Neural cell (in vitro differentiated cells): ENCODE measurements around the gene GAS7.

Experiments
- POLR2AphosphoS5 ChIP-seq: IDR thresholded peaks from 2 replicates; pipeline ENCODE4 v1.6.1; 2012
- TAF1 ChIP-seq: IDR thresholded peaks from 2 replicates; pipeline ENCODE4 v1.6.1; 2012; ENCODE audit warnings: low read depth
- TF ChIP-seq, protein P1 (sequence below): fragments of 450-650 bp; IDR thresholded peaks from 2 replicates; pipeline ENCODE4 v1.5.1; 2014; ENCODE audit warnings: antibody characterized with exemption, mild to moderate bottlenecking, moderate library complexity; ENCODE audit not compliant: poor library complexity, severe bottlenecking
- TF ChIP-seq, protein P2 (sequence below): IDR thresholded peaks from 2 replicates; pipeline ENCODE4 v1.6.1; 2012; ENCODE audit warnings: borderline replicate concordance

DNA sequence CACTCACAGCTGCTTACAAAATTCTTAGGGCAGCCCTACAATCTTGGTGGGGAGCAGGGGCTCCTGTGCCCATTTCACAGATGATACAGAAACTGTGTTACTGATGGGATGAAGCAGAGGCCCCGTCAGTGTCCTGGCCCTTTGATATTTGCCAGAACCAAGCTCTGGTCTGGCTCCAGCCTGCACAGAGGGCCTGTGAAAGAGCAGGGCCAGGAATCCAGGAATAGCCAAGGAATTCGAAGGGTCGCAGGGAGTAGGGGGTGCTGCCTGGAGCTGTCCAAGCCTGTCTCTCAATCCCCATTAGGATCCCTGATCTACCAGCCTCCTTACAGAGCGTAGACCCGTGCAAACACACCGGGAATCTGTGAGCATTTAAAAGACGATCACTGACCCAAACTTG is 207.1 kb downstream of the GAS7 start:
- TF ChIP-seq, protein P1, sequence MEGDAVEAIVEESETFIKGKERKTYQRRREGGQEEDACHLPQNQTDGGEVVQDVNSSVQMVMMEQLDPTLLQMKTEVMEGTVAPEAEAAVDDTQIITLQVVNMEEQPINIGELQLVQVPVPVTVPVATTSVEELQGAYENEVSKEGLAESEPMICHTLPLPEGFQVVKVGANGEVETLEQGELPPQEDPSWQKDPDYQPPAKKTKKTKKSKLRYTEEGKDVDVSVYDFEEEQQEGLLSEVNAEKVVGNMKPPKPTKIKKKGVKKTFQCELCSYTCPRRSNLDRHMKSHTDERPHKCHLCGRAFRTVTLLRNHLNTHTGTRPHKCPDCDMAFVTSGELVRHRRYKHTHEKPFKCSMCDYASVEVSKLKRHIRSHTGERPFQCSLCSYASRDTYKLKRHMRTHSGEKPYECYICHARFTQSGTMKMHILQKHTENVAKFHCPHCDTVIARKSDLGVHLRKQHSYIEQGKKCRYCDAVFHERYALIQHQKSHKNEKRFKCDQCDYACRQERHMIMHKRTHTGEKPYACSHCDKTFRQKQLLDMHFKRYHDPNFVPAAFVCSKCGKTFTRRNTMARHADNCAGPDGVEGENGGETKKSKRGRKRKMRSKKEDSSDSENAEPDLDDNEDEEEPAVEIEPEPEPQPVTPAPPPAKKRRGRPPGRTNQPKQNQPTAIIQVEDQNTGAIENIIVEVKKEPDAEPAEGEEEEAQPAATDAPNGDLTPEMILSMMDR = no peak
- no peak for TF ChIP-seq POLR2AphosphoS5
- TF ChIP-seq, protein P2, sequence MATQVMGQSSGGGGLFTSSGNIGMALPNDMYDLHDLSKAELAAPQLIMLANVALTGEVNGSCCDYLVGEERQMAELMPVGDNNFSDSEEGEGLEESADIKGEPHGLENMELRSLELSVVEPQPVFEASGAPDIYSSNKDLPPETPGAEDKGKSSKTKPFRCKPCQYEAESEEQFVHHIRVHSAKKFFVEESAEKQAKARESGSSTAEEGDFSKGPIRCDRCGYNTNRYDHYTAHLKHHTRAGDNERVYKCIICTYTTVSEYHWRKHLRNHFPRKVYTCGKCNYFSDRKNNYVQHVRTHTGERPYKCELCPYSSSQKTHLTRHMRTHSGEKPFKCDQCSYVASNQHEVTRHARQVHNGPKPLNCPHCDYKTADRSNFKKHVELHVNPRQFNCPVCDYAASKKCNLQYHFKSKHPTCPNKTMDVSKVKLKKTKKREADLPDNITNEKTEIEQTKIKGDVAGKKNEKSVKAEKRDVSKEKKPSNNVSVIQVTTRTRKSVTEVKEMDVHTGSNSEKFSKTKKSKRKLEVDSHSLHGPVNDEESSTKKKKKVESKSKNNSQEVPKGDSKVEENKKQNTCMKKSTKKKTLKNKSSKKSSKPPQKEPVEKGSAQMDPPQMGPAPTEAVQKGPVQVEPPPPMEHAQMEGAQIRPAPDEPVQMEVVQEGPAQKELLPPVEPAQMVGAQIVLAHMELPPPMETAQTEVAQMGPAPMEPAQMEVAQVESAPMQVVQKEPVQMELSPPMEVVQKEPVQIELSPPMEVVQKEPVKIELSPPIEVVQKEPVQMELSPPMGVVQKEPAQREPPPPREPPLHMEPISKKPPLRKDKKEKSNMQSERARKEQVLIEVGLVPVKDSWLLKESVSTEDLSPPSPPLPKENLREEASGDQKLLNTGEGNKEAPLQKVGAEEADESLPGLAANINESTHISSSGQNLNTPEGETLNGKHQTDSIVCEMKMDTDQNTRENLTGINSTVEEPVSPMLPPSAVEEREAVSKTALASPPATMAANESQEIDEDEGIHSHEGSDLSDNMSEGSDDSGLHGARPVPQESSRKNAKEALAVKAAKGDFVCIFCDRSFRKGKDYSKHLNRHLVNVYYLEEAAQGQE = no peak
- no peak for TF ChIP-seq TAF1
